Mucosa of descending colon (tissue), 3 donors: ENCODE results near the gene NF1. TPM values are rescaled to one million over a fixed set of nuclear protein-coding genes. Genes with fewer than 3 reads are reported as not detected.
A peak's percentile ranks its signal among the peaks of the same experiment; 100 is the strongest.

Experiments used
- ATAC-seq: fragments of 200-7000 bp; cut with Tn5 transposase; one replicate; pipeline ENCODE4 v1.9.1; 2020; ENCODE audit warnings: mild to moderate bottlenecking, moderate library complexity
- DNase-seq, 3 donors: peaks; one replicate each; pipeline ENCODE4 v3.0.0-alpha.2; 2020
- H3K36me3 ChIP-seq: fragments of 200-600 bp; one replicate; pipeline ENCODE4 v1.8.0; 2021; ENCODE audit warnings: low read depth, mild to moderate bottlenecking
- H3K4me1 ChIP-seq: fragments of 200-600 bp; one replicate; pipeline ENCODE4 v1.8.0; 2021; ENCODE audit warnings: low read depth, mild to moderate bottlenecking
- H3K4me3 ChIP-seq: fragments of 200-600 bp; one replicate; pipeline ENCODE4 v1.8.0; 2021; ENCODE audit warnings: mild to moderate bottlenecking
- H3K9me3 ChIP-seq: fragments of 200-600 bp; one replicate; pipeline ENCODE4 v1.8.0; 2021; ENCODE audit warnings: mild to moderate bottlenecking
- CTCF ChIP-seq: fragments of 200-600 bp; IDR thresholded peaks from one replicate; pipeline ENCODE4 v1.8.0; 2022; ENCODE audit warnings: antibody characterized with exemption, mild to moderate bottlenecking
- intact Hi-C, 2 donors: fragments of 100-400 bp; cut with DNase I in 1 of 2; cut with micrococcal nuclease in 1 of 2; formaldehyde crosslinking; loops; one replicate each; pipeline versions ENCODE4 v1.11.0 to v1.11.1; 2022; cut with DNase I, micrococcal nuclease
- total RNA-seq, 3 donors: library from RNA; stranded (reverse); fragmentation: NEBNext Ultra II Directional in 2 of 3; extraction: Animal tissue kit (Norgen Biotek cat#: 25700) in 2 of 3; gene quantifications; one replicate each; pipeline versions ENCODE4 v1.2.1 to v1.2.4, GENCODE V29; 2021 to 2023
- donor health status: DM: no; HTN: no; CAD: no; lungs with moderate emphysema.
- donor health status: DM: no; HTN: no; CAD: no.
- donor health status: DM: no; HTN: yes; CAD: no.

Gene NF1
- total RNA-seq, 3 donors from 2014 or later, result 51.9 to 67.6 (median 52.4) TPM

- Histone ChIP-seq H3K9me3 (no peaks in the 10 kb centered on the region), H3K4me1 (no peaks in the 10 kb centered on the region), H3K36me3 (no peaks in the 10 kb centered on the region), H3K4me3 (no peak overlapping the region)
- ATAC-seq (no peak), DNase-seq (no peak)
- no peak for TF ChIP-seq CTCF
- intact Hi-C loops, result no loop called here
Measured at GRCh38 chr17:31401456-31402254, 306.9 kb downstream of the NF1 start.

GRCh38 chr17:31404028-31404949, 309.5 kb downstream of the NF1 start:
- H3K9me3 ChIP-seq, result no peaks in the 10 kb centered on the region
- H3K36me3 ChIP-seq, result no peaks in the 10 kb centered on the region
- H3K4me1 ChIP-seq, result no peaks in the 10 kb centered on the region
- DNase-seq (peak in 1 of 3 donors; percentile 15), ATAC-seq (no peak)
- H3K4me3 ChIP-seq, result no peak overlapping the region
- TF ChIP-seq CTCF, result no peak
- intact Hi-C loops, result no loop called here

GRCh38 chr17:31405890-31406371, 311.2 kb downstream of the NF1 start:
- peak in 1 of 3 donors; percentile 22 for DNase-seq
- H3K36me3 ChIP-seq, result no peaks in the 10 kb centered on the region
- ATAC-seq, result no peak
- no peak overlapping the region for H3K4me3 ChIP-seq
- intact Hi-C loops, result no loop called here
- H3K4me1 ChIP-seq, result no peaks in the 10 kb centered on the region
- no peak for TF ChIP-seq CTCF
- no peaks in the 10 kb centered on the region for H3K9me3 ChIP-seq

- intact Hi-C loops, result no loop called here
- ATAC-seq, result no peak
- Histone ChIP-seq H3K4me1 (no peaks in the 10 kb centered on the region), H3K9me3 (no peaks in the 10 kb centered on the region), H3K36me3 (no peaks in the 10 kb centered on the region), H3K4me3 (no peak overlapping the region)
- no peak for TF ChIP-seq CTCF
- peak in 1 of 3 donors; percentile 8 for DNase-seq
Measured at GRCh38 chr17:31408586-31408985, 313.8 kb downstream of the NF1 start.

- H3K36me3 ChIP-seq, result no peaks in the 10 kb centered on the region
- H3K4me1 ChIP-seq, result no peaks in the 10 kb centered on the region
- ATAC-seq (no peak), DNase-seq (peak in 1 of 3 donors; percentile 10)
- no peak for TF ChIP-seq CTCF
- H3K9me3 ChIP-seq, result no peaks in the 10 kb centered on the region
- intact Hi-C loops, result no loop called here
- no peak overlapping the region for H3K4me3 ChIP-seq
Measured at GRCh38 chr17:31411707-31412285, 317.0 kb downstream of the NF1 start.
